Keratinocyte (primary cell): Measurements from ENCODE around the gene GPC3.

ENCODE experiments used
- EZH2 ChIP-seq: IDR thresholded peaks from one replicate; pipeline ENCODE4 v1.6.1; 2012; ENCODE audit warnings: inconsistent platforms, mild to moderate bottlenecking, low read length, moderate library complexity
- TF ChIP-seq, protein P1 (sequence below), 3 experiments: IDR thresholded peaks in 1 of 3; conservative IDR thresholded peaks in 1 of 3; optimal IDR thresholded peaks in 1 of 3; 2 replicates in 2 of 3; 3 replicates in 1 of 3; pipeline versions ENCODE3 to v1.5.1; 2011; ENCODE audit warnings: low read length in 3 of 3, mild to moderate bottlenecking in 3 of 3, moderate library complexity in 2 of 3, control low read depth in 1 of 3, inconsistent platforms in 1 of 3; ENCODE audit not compliant: insufficient read depth in 2 of 3; ENCODE audit errors: extremely low read depth in 1 of 3

DNA sequence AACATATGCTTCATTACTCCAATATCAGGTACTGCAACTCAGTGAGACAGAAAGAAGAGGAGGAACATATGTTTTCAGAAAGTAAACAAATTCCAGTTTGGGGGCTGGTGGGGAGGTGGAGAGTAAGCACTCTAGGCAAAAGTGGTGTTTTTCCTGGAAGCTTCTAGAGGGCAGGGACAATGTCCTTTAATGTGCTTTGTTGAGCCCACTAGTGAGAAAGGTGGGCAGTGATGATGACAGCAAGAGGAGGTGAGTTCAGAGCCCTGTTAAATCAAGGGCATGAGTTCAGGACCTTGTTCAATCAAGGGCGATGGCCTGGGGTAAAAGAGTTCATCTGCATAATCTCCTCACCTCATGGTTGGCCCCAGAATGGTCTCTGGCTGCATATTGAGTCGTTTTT is 38.4 kb downstream of the GPC3 start:
- TF ChIP-seq, protein P1, sequence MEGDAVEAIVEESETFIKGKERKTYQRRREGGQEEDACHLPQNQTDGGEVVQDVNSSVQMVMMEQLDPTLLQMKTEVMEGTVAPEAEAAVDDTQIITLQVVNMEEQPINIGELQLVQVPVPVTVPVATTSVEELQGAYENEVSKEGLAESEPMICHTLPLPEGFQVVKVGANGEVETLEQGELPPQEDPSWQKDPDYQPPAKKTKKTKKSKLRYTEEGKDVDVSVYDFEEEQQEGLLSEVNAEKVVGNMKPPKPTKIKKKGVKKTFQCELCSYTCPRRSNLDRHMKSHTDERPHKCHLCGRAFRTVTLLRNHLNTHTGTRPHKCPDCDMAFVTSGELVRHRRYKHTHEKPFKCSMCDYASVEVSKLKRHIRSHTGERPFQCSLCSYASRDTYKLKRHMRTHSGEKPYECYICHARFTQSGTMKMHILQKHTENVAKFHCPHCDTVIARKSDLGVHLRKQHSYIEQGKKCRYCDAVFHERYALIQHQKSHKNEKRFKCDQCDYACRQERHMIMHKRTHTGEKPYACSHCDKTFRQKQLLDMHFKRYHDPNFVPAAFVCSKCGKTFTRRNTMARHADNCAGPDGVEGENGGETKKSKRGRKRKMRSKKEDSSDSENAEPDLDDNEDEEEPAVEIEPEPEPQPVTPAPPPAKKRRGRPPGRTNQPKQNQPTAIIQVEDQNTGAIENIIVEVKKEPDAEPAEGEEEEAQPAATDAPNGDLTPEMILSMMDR (optimal IDR thresholded peaks at IDR 0.05 in 1 of 3, IDR thresholded peaks at IDR 0.05 in 1 of 3, conservative IDR thresholded peaks at IDR 0.05 in 1 of 3; ENCODE audit: extremely low read depth in 1 of 3, insufficient read depth in 2 of 3, low read length in 3 of 3), result no peak
- TF ChIP-seq EZH2, result no peak
